NCI-H2029 (cell line): ENCODE data around the gene MRTFA.
"Not testable (repeated sequence)": the region's sequence is repeated elsewhere in the genome, so short reads cannot be mapped to it uniquely, and the experiment has no call there.

Experiments used
- DNase-seq: peaks from one replicate; lab custom pipeline; 2025; lab: John Stamatoyannopoulos, UW

MRTFA gene

DNA sequence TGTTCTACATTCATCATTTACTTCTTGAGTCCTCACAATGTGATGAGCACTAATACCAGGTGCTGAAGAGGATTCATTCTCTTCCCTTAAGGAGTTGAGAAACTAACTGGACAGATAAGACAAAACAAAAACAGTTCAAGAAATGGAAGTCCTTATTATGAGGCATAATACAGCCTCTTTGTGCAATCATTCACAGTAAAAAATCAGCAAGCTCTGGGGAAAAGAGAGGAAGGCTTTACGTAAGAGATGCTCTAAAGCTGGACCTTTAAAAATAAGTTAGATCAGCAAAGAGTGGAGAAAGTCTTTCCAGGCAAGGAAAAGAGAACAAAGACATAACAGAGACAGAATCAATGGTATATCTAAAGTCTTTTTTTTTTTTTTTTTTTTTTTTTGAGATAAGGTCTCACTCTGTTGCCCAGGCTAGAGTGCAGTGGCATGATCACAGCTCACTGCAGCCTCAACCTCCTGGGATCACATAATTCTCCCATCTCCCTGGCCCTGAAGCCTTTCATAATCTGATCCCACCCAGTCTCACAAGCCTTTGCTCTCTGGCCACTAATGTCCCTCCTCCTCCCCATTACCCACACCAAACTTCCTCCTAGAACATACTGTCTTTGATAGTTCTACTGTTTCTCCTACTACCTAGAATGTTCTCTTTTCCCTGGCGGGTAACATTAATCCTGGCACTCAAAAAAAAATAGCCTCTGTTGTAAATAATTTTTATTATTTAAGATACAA, 40.9 kb downstream of the MRTFA start:
- no peak for DNase-seq

DNA sequence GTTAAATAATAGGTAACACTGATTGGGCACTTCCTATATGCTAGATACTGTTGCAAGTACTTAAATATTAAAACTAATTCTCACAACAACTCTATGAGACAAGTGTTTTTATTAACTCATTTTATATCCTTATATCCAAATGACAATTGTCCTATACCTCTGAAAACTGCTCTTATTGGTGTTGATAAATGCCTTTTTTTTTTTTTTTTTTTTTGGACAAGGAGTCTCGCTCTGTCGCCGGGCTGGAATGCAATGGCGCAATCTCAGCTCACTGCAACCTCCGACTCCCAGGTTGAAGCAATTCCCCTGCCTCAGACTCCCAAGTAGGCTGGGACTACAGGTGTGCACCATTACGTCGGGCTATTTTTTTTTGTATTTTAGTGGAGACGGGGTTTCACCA, 41.6 kb downstream of the MRTFA start:
- DNase-seq = no peak

DNA sequence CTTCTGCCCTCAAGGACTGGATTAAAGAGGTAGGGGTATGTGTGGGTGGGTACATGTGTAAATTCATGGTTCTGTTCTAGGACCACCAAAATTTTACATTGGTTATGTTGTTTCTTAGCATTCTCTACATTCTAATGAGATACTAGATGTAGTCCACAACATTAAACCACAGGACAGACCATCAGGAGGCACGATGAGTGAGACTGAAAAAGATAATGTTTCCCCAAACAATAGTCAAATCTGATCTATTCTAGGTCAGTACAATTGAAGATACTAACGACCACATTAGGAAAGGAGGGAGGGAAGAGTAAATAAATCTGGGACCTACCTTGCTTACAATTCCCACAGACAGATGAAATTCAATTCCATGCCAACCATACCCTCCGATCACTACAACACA, 42.2 kb downstream of the MRTFA start:
- DNase-seq = no peak

- DNase-seq = no peak
Measured at GRCh38 chr22:40593460-40594273, 42.9 kb downstream of the MRTFA start.

- DNase-seq = no peak
Measured at GRCh38 chr22:40592352-40593113, 44.0 kb downstream of the MRTFA start.

- DNase-seq = no peak
Measured at GRCh38 chr22:40588726-40589125, 47.8 kb downstream of the MRTFA start.

GRCh38 chr22:40586781-40587180, 49.7 kb downstream of the MRTFA start:
- no peak for DNase-seq

GRCh38 chr22:40585310-40585751, 51.2 kb downstream of the MRTFA start:
- DNase-seq = no peak

DNA sequence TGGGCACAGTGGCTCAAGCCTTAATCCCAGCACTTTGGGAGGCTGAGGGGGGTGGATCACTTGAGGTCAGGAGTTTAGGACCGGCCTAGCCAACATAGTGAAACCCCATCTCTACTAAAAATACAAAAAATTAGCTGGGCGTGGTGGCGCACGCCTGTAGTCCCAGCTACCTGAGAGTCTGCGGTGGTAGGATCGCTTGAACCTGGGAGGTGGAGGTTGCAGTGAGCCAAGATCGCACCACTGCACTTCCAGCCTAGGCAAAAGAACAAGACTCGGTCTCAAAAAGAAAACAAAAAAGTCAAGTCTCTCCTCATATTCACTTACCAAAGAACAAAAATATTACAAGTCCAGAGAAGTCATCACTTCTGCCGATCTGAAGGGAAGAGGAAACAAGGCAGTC, 51.8 kb downstream of the MRTFA start:
- not testable (repeated sequence) for DNase-seq

DNA sequence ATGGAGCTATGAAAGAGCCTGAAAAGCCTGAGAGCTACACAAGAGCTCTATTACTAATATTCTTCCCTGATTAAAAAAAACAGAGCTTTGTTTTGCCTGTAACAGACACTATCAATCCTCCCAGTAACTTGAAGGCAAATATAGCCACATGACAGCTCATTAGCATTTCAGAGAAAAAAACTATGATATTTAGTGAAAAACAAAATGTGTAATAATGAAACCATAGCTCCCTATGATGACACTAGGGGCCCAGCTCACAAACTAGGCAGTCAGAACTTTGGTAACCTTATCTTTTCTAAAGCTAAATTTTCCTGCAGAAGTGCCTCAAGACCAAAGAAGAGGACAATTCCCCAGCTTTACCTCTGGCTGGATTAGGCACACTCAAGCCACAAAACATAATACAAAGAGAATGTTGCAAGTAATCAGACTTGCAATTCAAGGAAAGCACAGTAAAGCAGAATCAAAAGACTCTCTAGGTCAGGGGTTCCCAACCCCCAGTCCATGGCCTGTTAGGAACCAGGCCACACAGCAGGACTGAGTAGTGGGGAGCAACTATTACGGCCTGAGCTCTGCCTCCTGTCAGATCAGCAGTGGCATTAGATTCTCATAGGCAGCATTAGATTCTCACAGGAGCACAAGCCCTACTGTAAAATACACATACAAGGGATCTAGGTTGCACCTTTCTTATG, 53.3 kb downstream of the MRTFA start:
- DNase-seq = no peak

DNA sequence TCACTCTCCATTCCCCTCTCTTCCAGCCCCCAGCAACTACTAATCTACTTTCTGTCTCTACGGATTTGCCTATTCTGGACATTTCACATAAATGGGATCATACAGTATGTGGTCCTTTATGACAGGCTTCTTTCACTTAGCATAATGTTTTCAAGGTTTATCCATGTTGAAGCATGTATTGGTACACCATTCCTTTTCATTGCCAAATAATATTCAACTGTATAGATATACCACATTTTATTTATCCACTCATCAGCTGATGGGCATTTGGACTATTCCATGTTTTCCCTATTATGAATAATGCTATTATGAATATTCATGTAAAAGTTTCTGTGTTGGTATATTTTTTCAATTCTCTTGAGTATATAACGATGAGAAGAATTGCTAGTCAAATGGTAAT, 54.5 kb downstream of the MRTFA start:
- DNase-seq = no peak

- no peak for DNase-seq
Measured at GRCh38 chr22:40580631-40581030, 55.9 kb downstream of the MRTFA start.

DNA sequence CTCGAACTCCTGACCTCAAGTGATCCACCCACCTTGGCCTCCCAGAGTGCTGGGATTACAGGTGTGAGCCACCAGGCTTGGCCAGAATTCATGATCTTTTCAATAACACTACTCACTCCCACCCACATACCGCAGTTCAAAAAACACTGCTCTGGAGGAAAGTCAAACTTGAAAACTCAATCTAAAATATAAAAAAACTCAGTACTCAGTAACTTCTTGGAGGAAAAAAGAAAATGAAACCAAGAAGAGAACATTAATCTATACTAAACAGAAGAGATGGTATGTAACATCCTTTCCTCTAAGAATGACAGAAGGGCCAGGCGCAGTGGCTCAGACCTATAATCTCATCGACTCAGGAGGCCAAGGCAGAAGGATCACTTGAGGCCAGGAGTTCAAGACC, 58.3 kb downstream of the MRTFA start:
- no peak for DNase-seq

GRCh38 chr22:40572976-40573375, 63.5 kb downstream of the MRTFA start:
- DNase-seq = no peak

- no peak for DNase-seq
Measured at GRCh38 chr22:40571887-40572286, 64.6 kb downstream of the MRTFA start.

DNA sequence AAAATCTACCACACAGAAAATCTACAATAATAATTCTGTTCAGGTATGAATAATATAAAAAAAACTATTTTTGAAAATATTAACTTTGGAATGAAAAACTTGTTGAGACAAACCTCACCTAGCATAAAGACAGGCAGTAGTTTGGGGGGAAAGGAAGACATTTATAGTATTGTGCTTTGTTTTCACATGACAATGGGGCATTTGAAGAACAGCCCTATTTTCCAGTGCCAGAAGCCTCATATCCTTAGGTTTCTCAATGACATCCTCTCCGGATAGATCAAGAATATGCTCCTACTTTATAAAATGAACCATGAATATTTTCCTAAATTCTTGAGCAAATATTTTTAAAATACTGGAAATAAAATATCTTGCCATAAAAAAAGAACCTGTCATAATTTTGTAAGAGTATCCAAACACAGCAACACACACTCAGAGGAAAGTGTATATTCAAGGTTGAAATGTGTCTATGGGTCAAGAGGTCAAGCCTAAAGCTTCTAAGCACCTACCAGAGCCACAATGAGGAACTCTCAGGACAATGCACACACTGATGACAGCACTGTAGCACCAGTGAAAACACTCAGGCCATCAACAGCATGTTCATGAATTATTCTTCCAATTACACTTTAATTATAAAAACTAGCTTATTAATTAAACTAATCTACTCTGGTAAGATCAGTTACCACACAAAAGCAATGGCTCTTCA, 68.7 kb downstream of the MRTFA start:
- DNase-seq = no peak

DNA sequence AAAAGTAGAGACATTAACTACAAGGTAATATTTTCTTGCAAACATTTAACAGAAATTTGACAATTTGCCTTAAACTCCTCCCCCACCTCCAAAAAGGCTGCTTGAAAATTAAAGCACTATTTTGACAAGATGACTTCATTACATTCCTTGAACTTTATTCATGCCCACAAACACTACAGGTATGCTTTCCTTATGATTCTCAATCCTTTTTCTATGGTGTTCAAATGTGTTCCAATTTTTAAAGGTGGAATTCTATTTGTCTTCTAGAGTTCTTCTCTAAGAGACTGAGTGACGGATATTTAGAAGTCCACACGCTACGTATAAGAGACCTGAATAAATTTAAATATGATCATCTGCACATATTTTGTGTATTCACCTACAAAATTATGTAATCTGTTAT, 69.4 kb downstream of the MRTFA start:
- DNase-seq = no peak

GRCh38 chr22:40560994-40561515, 75.5 kb downstream of the MRTFA start:
- no peak for DNase-seq

GRCh38 chr22:40560551-40560950, 76.0 kb downstream of the MRTFA start:
- no peak for DNase-seq

- DNase-seq = no peak
Measured at GRCh38 chr22:40557972-40558371, 78.5 kb downstream of the MRTFA start.

- DNase-seq = no peak
Measured at GRCh38 chr22:40556641-40557040, 79.9 kb downstream of the MRTFA start.
